Measurements from ENCODE around the gene ZMYM2. TPM values are rescaled to one million over a fixed set of nuclear protein-coding genes. Genes with fewer than 3 reads are reported as not detected.

ZMYM2 gene
- total RNA-seq, 4 donors from 2014 or later: 44.5 to 217 (median 57.0) TPM

DNA sequence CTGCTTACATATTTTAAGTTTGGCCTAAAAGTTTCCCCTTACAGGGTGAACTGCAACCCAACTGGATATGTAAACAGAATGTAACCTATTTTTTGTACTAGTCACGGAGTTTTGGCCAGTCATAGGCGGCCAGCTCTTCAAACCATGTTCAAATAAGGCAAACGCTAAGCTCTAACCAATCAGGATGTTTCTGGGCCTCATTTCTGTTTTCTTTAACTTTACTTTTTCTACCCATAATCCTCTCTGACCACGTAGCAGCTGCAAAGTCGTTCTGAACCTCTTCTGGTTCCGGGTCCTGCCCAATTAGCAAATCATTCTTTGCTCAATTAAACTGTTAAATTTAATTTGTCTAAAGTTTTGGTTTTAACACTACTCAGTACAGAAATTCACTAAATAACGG, 8.2 kb upstream of the ZMYM2 start:
- Histone ChIP-seq H3K27ac (no peak overlapping the region), H3K36me3 (no peaks in the 10 kb centered on the region), H3K27me3 (no peaks in the 10 kb centered on the region), H3K9me3 (no peaks in the 10 kb centered on the region), H3K4me3 (no peak overlapping the region), H3K4me1 (no peaks in the 10 kb centered on the region)
- no peak for TF ChIP-seq POLR2AphosphoS5 (IDR thresholded peaks at IDR 0.05)
- TF ChIP-seq EP300 (IDR thresholded peaks at IDR 0.05): no peak
- TF ChIP-seq POLR2A (IDR thresholded peaks at IDR 0.05): no peak
- TF ChIP-seq, protein P1, sequence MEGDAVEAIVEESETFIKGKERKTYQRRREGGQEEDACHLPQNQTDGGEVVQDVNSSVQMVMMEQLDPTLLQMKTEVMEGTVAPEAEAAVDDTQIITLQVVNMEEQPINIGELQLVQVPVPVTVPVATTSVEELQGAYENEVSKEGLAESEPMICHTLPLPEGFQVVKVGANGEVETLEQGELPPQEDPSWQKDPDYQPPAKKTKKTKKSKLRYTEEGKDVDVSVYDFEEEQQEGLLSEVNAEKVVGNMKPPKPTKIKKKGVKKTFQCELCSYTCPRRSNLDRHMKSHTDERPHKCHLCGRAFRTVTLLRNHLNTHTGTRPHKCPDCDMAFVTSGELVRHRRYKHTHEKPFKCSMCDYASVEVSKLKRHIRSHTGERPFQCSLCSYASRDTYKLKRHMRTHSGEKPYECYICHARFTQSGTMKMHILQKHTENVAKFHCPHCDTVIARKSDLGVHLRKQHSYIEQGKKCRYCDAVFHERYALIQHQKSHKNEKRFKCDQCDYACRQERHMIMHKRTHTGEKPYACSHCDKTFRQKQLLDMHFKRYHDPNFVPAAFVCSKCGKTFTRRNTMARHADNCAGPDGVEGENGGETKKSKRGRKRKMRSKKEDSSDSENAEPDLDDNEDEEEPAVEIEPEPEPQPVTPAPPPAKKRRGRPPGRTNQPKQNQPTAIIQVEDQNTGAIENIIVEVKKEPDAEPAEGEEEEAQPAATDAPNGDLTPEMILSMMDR (IDR thresholded peaks at IDR 0.05): no peak
- DNase-seq (ENCODE audit: low spot score in 2 of 2): no peak
- 83% methylated on average over 7 of the region's 7 CpGs for WGBS

DNA sequence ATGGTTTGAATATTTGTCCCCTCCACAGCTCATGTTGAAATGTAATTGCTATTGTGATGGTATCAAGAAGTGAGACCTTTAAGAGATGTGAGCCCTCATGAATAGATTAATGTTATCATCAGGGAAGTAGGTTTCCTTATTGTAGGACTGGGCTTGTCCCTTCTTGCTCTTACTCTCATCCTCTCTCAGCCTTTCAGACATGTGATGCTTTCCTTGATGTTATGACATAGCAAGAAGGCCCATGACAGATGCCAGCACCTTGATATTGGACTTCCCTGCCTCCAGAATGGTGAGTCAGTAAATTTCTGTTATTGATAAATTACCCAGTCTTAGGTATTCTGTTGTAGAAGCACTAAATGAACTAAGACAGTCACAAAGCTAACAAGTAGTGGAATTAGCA, 5.7 kb upstream of the ZMYM2 start:
- no peak overlapping the region for H3K4me3 ChIP-seq
- H3K9me3 ChIP-seq: no peaks in the 10 kb centered on the region
- H3K4me1 ChIP-seq: no peaks in the 10 kb centered on the region
- no peaks in the 10 kb centered on the region for H3K36me3 ChIP-seq
- H3K27ac ChIP-seq: no peak overlapping the region
- no peak for DNase-seq (ENCODE audit: low spot score in 2 of 2)
- no peaks in the 10 kb centered on the region for H3K27me3 ChIP-seq
- no peak for TF ChIP-seq POLR2A (IDR thresholded peaks at IDR 0.05)
- no peak for TF ChIP-seq EP300 (IDR thresholded peaks at IDR 0.05)
- TF ChIP-seq, protein P1 (IDR thresholded peaks at IDR 0.05): no peak
- TF ChIP-seq POLR2AphosphoS5 (IDR thresholded peaks at IDR 0.05): no peak

DNA sequence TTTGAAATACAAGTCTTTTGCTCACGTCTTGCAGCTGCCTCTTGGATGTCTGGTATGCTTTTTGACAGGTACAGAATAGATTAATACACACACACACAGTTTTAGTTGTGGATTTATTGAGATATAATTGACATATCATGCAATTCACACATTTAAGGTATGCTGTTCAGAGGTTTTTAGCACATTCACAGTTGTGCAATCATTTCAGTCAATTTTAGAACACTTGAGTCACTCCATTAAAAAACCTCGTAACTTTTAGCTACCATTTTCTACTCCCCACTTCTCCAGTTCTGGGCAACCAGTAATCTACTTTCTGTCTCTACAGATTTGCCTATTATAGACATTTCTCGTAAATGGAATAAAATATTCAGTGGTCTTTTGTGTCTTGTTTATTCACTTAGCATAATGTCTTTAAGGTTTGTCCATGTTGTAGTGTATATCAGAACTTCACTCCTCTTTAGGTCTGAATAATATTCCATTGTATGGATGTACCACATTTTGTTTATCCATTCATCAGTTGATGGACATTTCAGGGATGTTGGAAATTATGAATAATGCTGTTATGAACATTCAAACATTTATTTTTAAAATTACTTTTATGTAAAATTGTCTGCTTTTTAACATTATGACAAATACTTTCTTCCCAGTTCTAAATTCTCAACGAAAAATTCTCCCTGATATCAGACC, 2.5 kb upstream of the ZMYM2 start:
- WGBS: 97% methylated on average over 4 of the region's 4 CpGs
- no peak for DNase-seq (ENCODE audit: low spot score in 2 of 2)
- no peaks in the 10 kb centered on the region for H3K27me3 ChIP-seq
- H3K27ac ChIP-seq: no peak overlapping the region
- H3K9me3 ChIP-seq: no peaks in the 10 kb centered on the region
- peaks cover 16% of the 10 kb centered on the region for H3K4me1 ChIP-seq
- no peak overlapping the region for H3K4me3 ChIP-seq
- no peaks in the 10 kb centered on the region for H3K36me3 ChIP-seq
- TF ChIP-seq POLR2AphosphoS5 (IDR thresholded peaks at IDR 0.05): no peak
- TF ChIP-seq, protein P1 (IDR thresholded peaks at IDR 0.05): no peak
- no peak for TF ChIP-seq EP300 (IDR thresholded peaks at IDR 0.05)
- TF ChIP-seq POLR2A (IDR thresholded peaks at IDR 0.05): no peak

DNA sequence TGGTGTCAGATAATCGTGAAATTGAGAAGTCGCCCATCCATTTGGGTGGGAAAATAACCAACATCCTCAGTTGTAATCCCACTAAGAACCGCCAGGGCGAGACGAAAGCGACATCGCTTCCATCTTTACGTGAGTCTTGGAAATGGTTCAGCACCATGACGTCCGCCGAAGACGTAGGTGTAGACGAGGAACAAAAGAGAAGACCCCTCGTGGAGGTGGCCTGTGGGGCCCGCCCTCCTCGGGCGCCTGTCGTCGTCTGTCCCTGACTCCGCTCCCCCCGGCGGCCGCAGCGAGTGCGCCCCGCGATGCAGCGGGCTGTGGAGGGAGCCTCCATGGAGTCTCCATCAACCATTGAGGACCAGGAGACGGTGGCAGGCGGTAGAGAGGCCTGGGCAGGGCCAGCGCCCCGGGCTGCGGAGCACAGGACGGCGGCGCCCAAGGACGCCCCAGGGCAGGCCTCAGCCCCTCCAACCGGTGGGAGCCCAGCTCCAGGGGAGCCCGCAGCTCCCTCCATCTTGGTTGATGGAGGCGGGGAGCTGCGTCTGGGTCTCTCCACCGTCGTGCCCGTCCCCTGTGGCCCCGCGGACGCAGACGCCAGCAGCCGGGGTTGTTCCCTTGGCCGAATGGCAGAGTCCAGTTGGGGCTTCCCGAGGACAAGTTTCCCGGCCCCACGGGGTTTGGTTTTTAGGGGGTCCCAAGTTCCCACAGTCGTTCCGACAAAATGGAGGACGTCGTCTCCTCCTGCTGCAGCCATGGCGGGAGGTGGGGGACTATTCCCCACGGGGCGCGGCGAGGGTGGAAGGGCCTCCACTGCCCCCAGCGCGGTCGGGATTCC, 990 bp upstream of the ZMYM2 start:
- no peaks in the 10 kb centered on the region for H3K9me3 ChIP-seq
- under 1% methylated on average over 44 of the region's 65 CpGs for WGBS
- no peaks in the 10 kb centered on the region for H3K36me3 ChIP-seq
- peaks cover 28% of the 10 kb centered on the region for H3K4me1 ChIP-seq
- no peaks in the 10 kb centered on the region for H3K27me3 ChIP-seq
- peak overlapping the region; percentile 95 for H3K27ac ChIP-seq
- TF ChIP-seq POLR2A (IDR thresholded peaks at IDR 0.05) (peak in 1 of 2 donors; percentile 45), POLR2AphosphoS5 (IDR thresholded peaks at IDR 0.05) (peak in 1 of 3 donors; percentile 33), EP300 (IDR thresholded peaks at IDR 0.05) (no peak)
- TF ChIP-seq, protein P1 (IDR thresholded peaks at IDR 0.05): peak; percentile 77 to 81
- DNase-seq (ENCODE audit: low spot score in 2 of 2): peak; percentile 89 to 90
- peak overlapping the region; percentile 70 for H3K4me3 ChIP-seq

Measured in suprapubic skin (tissue), 4 donors.